GM18508 (cell line): Measurements from ENCODE around the gene SIAH2.

Experiments
- ATAC-seq: cut with Tn5 transposase; IDR thresholded peaks from one replicate; pipeline ENCODE4 v1.9.1; 2021; ENCODE audit warnings: moderate number of reproducible peaks; ENCODE audit not compliant: insufficient read depth, unreplicated experiment

SIAH2 gene

DNA sequence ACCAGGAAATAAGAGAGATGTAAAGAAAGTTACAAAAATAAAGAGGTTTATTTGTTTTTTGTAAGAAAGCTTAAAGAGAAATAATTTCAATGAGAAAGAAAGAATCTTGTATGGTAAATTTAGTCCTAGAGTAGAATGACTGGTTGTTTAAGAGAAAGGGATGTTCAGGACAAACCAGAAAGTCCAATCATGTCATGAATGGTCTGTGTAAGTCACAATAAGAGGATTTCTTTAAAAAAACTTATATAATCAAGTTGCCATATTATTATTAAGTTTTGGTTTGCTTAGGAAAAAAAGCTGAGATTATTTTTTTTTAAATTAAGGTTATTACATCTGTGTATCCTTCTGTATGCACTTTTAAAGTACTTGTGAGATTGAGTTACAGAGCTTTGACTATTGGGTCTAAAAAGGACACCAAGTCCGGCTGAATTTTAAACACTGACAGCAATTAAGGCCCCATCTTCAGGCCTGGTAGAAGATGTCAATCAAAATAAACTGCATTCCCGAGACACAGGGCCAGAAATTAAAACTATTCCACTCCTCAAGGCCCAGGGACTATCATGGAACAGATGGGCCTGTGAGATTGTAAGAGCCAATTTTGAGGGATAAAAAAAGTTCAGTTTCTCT is 71.4 kb downstream of the SIAH2 start:
- ATAC-seq = no peak
